Neutrophil (primary cell): ENCODE data around the gene KCTD16.

Experiments used
- H3K27ac ChIP-seq: fragments of 200-600 bp; sonication (generic); 2 replicates; pipeline ENCODE4 v1.5.1; 2016; ENCODE audit warnings: mild to moderate bottlenecking, moderate library complexity
- H3K27me3 ChIP-seq: fragments of 200-600 bp; sonication (generic); 2 replicates; pipeline ENCODE4 v1.6.0; 2016; ENCODE audit warnings: mild to moderate bottlenecking
- H3K36me3 ChIP-seq: fragments of 200-600 bp; sonication (generic); 2 replicates; pipeline ENCODE4 v1.5.1; 2017
- H3K4me1 ChIP-seq, 2 experiments: fragments of 200-600 bp in 1 of 2; sonication (generic) in 1 of 2; 1 replicate in 1 of 2; 2 replicates in 1 of 2; pipeline versions ENCODE4 v1.5.1 to v1.6.1; 2013 to 2016; ENCODE audit warnings: low read depth in 1 of 2, low read length in 1 of 2, mild to moderate bottlenecking in 1 of 2, moderate library complexity in 1 of 2; ENCODE audit not compliant: control insufficient read depth in 1 of 2, insufficient read depth in 1 of 2
- H3K4me3 ChIP-seq, 2 experiments: fragments of 200-600 bp in 1 of 2; sonication (generic) in 1 of 2; 1 replicate in 1 of 2; 2 replicates in 1 of 2; pipeline ENCODE4 v1.5.1; 2013 to 2016; ENCODE audit warnings: low read depth in 1 of 2, low read length in 1 of 2, mild to moderate bottlenecking in 1 of 2, moderate library complexity in 1 of 2
- H3K9me3 ChIP-seq: fragments of 200-600 bp; sonication (generic); 2 replicates; pipeline ENCODE4 v1.5.1; 2016
- CTCF ChIP-seq: fragments of 200-600 bp; sonication (generic); IDR thresholded peaks from 2 replicates; pipeline ENCODE4 v1.5.1; 2016; ENCODE audit warnings: antibody characterized with exemption

The KCTD16 gene

GRCh38 chr5:144310621-144311020 lies 139.9 kb downstream of the KCTD16 start:
- H3K27ac ChIP-seq: no peak overlapping the region
- no peaks in the 10 kb centered on the region for H3K9me3 ChIP-seq
- no peak for TF ChIP-seq CTCF
- no peaks in the 10 kb centered on the region for H3K36me3 ChIP-seq
- H3K4me1 ChIP-seq: no peaks in the 10 kb centered on the region
- no peak overlapping the region for H3K4me3 ChIP-seq
- no peaks in the 10 kb centered on the region for H3K27me3 ChIP-seq

GRCh38 chr5:144313147-144313726 lies 142.6 kb downstream of the KCTD16 start:
- H3K36me3 ChIP-seq: no peaks in the 10 kb centered on the region
- no peaks in the 10 kb centered on the region for H3K4me1 ChIP-seq
- H3K27me3 ChIP-seq: no peaks in the 10 kb centered on the region
- no peak overlapping the region for H3K27ac ChIP-seq
- no peaks in the 10 kb centered on the region for H3K9me3 ChIP-seq
- no peak overlapping the region for H3K4me3 ChIP-seq
- TF ChIP-seq CTCF: no peak

GRCh38 chr5:144315026-144315425 lies 144.4 kb downstream of the KCTD16 start:
- no peak for TF ChIP-seq CTCF
- Histone ChIP-seq H3K9me3 (no peaks in the 10 kb centered on the region), H3K36me3 (no peaks in the 10 kb centered on the region), H3K4me1 (no peaks in the 10 kb centered on the region), H3K4me3 (no peak overlapping the region), H3K27me3 (no peaks in the 10 kb centered on the region), H3K27ac (no peak overlapping the region)

GRCh38 chr5:144315994-144316634 lies 145.4 kb downstream of the KCTD16 start:
- no peaks in the 10 kb centered on the region for H3K36me3 ChIP-seq
- H3K4me3 ChIP-seq: no peak overlapping the region
- no peak overlapping the region for H3K27ac ChIP-seq
- H3K9me3 ChIP-seq: no peaks in the 10 kb centered on the region
- H3K4me1 ChIP-seq: no peaks in the 10 kb centered on the region
- no peak for TF ChIP-seq CTCF
- no peaks in the 10 kb centered on the region for H3K27me3 ChIP-seq

- no peak overlapping the region for H3K4me3 ChIP-seq
- H3K36me3 ChIP-seq: no peaks in the 10 kb centered on the region
- no peak for TF ChIP-seq CTCF
- no peaks in the 10 kb centered on the region for H3K9me3 ChIP-seq
- no peak overlapping the region for H3K27ac ChIP-seq
- H3K27me3 ChIP-seq: no peaks in the 10 kb centered on the region
- no peaks in the 10 kb centered on the region for H3K4me1 ChIP-seq
Observed at GRCh38 chr5:144318011-144318410, 147.3 kb downstream of the KCTD16 start.
